ENCODE data around the gene USP49. TPM values are rescaled to one million over a fixed set of nuclear protein-coding genes. Genes with fewer than 3 reads are reported as not detected.

The USP49 gene
- total RNA-seq, 3 donors from 2014 or later, result 3.4 to 4.9 (median 4.7) TPM

GRCh38 chr6:41874741-41875140 lies 20.4 kb downstream of the USP49 start:
- no peak overlapping the region for H3K27ac ChIP-seq
- intact Hi-C loops (cut with DNase I; ENCODE audit: low total_unique reads), result no loop called here
- H3K4me1 ChIP-seq, result no peaks in the 10 kb centered on the region
- H3K4me3 ChIP-seq, result no peak overlapping the region
- no peaks in the 10 kb centered on the region for H3K27me3 ChIP-seq
- no peak for TF ChIP-seq POLR2AphosphoS5 (IDR thresholded peaks at IDR 0.05)
- TF ChIP-seq CTCF (IDR thresholded peaks at IDR 0.05), result no peak
- no peak for TF ChIP-seq POLR2A (IDR thresholded peaks at IDR 0.05)
- H3K9me3 ChIP-seq, result no peaks in the 10 kb centered on the region
- no peaks in the 10 kb centered on the region for H3K36me3 ChIP-seq
- DNase-seq (ENCODE audit: low spot score in 2 of 2), result no peak

- intact Hi-C loops (cut with DNase I; ENCODE audit: low total_unique reads), result no loop called here
- DNase-seq (ENCODE audit: low spot score in 2 of 2), result no peak
- Histone ChIP-seq H3K36me3 (no peaks in the 10 kb centered on the region), H3K27me3 (no peaks in the 10 kb centered on the region), H3K4me1 (no peaks in the 10 kb centered on the region), H3K9me3 (no peaks in the 10 kb centered on the region), H3K4me3 (no peak overlapping the region), H3K27ac (no peak overlapping the region)
- TF ChIP-seq POLR2AphosphoS5 (IDR thresholded peaks at IDR 0.05) (no peak), CTCF (IDR thresholded peaks at IDR 0.05) (no peak), POLR2A (IDR thresholded peaks at IDR 0.05) (no peak)
Observed at GRCh38 chr6:41872147-41872546, 23.0 kb downstream of the USP49 start.

- Histone ChIP-seq H3K4me1 (no peaks in the 10 kb centered on the region), H3K27ac (no peak overlapping the region), H3K4me3 (no peak overlapping the region), H3K9me3 (no peaks in the 10 kb centered on the region), H3K27me3 (no peaks in the 10 kb centered on the region), H3K36me3 (no peaks in the 10 kb centered on the region)
- TF ChIP-seq CTCF (IDR thresholded peaks at IDR 0.05) (no peak), POLR2A (IDR thresholded peaks at IDR 0.05) (no peak)
- intact Hi-C loops (cut with DNase I; ENCODE audit: low total_unique reads), result no loop called here
- DNase-seq (ENCODE audit: low spot score in 2 of 2), result no peak
Observed at GRCh38 chr6:41871691-41872090, 23.5 kb downstream of the USP49 start.

GRCh38 chr6:41859356-41859755 lies 35.8 kb downstream of the USP49 start:
- no peaks in the 10 kb centered on the region for H3K9me3 ChIP-seq
- intact Hi-C loops (cut with DNase I; ENCODE audit: low total_unique reads), result no loop called here
- H3K4me3 ChIP-seq, result no peak overlapping the region
- no peak overlapping the region for H3K27ac ChIP-seq
- DNase-seq (ENCODE audit: low spot score in 2 of 2), result no peak
- H3K36me3 ChIP-seq, result no peaks in the 10 kb centered on the region
- H3K27me3 ChIP-seq, result no peaks in the 10 kb centered on the region
- TF ChIP-seq CTCF (IDR thresholded peaks at IDR 0.05) (no peak), POLR2A (IDR thresholded peaks at IDR 0.05) (no peak), POLR2AphosphoS5 (IDR thresholded peaks at IDR 0.05) (no peak)
- H3K4me1 ChIP-seq, result no peaks in the 10 kb centered on the region

GRCh38 chr6:41858703-41859102 lies 36.5 kb downstream of the USP49 start:
- TF ChIP-seq CTCF (IDR thresholded peaks at IDR 0.05) (no peak), POLR2A (IDR thresholded peaks at IDR 0.05) (no peak)
- intact Hi-C loops (cut with DNase I; ENCODE audit: low total_unique reads), result no loop called here
- H3K9me3 ChIP-seq, result no peaks in the 10 kb centered on the region
- H3K36me3 ChIP-seq, result no peaks in the 10 kb centered on the region
- no peaks in the 10 kb centered on the region for H3K4me1 ChIP-seq
- no peak overlapping the region for H3K27ac ChIP-seq
- no peak overlapping the region for H3K4me3 ChIP-seq
- no peaks in the 10 kb centered on the region for H3K27me3 ChIP-seq
- no peak for DNase-seq (ENCODE audit: low spot score in 2 of 2)
